Occipital lobe (tissue), 2 donors: ENCODE measurements around the gene SPATA2L. TPM values are rescaled to one million over a fixed set of nuclear protein-coding genes. Genes with fewer than 3 reads are reported as not detected.
"Not testable (repeated sequence)": the region's sequence is repeated elsewhere in the genome, so short reads cannot be mapped to it uniquely, and the experiment has no call there.

Source experiments
- DNase-seq: peaks from one replicate; lab custom pipeline; 2025; lab: John Stamatoyannopoulos, UW
- total RNA-seq: library from RNA; depleted of rRNA; stranded (reverse); fragments of >200 nt; gene quantifications from one replicate; pipeline ENCODE4 v1.2.3, GENCODE V29; 2014

SPATA2L gene
- total RNA-seq, 1 donor from 2014 or later = 12.5 TPM

- DNase-seq = no peak
Observed at GRCh38 chr16:89707695-89708094, 6.2 kb upstream of the SPATA2L start.

GRCh38 chr16:89706518-89707260 lies 5.2 kb upstream of the SPATA2L start:
- no peak for DNase-seq

- no peak for DNase-seq
Observed at GRCh38 chr16:89705006-89705405, 3.5 kb upstream of the SPATA2L start.

GRCh38 chr16:89704281-89704680 lies 2.8 kb upstream of the SPATA2L start:
- DNase-seq = no peak

- DNase-seq = no peak
Observed at GRCh38 chr16:89700649-89701424, 668 bp downstream of the SPATA2L start.

- peak; percentile 96 for DNase-seq
Observed at GRCh38 chr16:89700100-89700648, 1.3 kb downstream of the SPATA2L start.

- not testable (repeated sequence) for DNase-seq
Observed at GRCh38 chr16:89699629-89700099, 1.8 kb downstream of the SPATA2L start.

- DNase-seq = not testable (repeated sequence)
Observed at GRCh38 chr16:89698717-89699116, 2.8 kb downstream of the SPATA2L start.

- DNase-seq = no peak
Observed at GRCh38 chr16:89697616-89698331, 3.7 kb downstream of the SPATA2L start.

GRCh38 chr16:89697161-89697615 lies 4.3 kb downstream of the SPATA2L start:
- no peak for DNase-seq

GRCh38 chr16:89696670-89697128 lies 4.8 kb downstream of the SPATA2L start:
- DNase-seq = no peak

- DNase-seq = no peak
Observed at GRCh38 chr16:89695875-89696669, 5.4 kb downstream of the SPATA2L start.

GRCh38 chr16:89695086-89695874 lies 6.2 kb downstream of the SPATA2L start:
- DNase-seq = no peak

GRCh38 chr16:89694784-89695085 lies 6.8 kb downstream of the SPATA2L start:
- not testable (repeated sequence) for DNase-seq

- no peak for DNase-seq
Observed at GRCh38 chr16:89693931-89694783, 7.3 kb downstream of the SPATA2L start.

- no peak for DNase-seq
Observed at GRCh38 chr16:89693289-89693731, 8.2 kb downstream of the SPATA2L start.

GRCh38 chr16:89691986-89692569 lies 9.4 kb downstream of the SPATA2L start:
- no peak for DNase-seq

GRCh38 chr16:89691231-89691985 lies 10.1 kb downstream of the SPATA2L start:
- DNase-seq = no peak
